GM12878 (cell line): Measurements from ENCODE around the gene ARID4B. TPM values are rescaled to one million over a fixed set of nuclear protein-coding genes. Genes with fewer than 3 reads are reported as not detected.

Source experiments
- CEBPB ChIP-seq, 2 experiments: fragments of 150-350 bp in 1 of 2; IDR thresholded peaks; 2 replicates each; pipeline ENCODE4 v1.6.1; 2012 to 2014; ENCODE audit warnings: low read depth in 2 of 2, low read length in 2 of 2, borderline replicate concordance in 1 of 2, inconsistent platforms in 1 of 2
- ESRRA ChIP-seq: IDR thresholded peaks from 2 replicates; pipeline ENCODE4 v1.6.1; 2012; ENCODE audit warnings: mild to moderate bottlenecking, low read length, improper control_type of control experiment
- HDAC6 ChIP-seq: fragments of 200-600 bp; sonication (generic); IDR thresholded peaks from one replicate; pipeline ENCODE4 v1.8.0; 2017; ENCODE audit warnings: antibody characterized with exemption; ENCODE audit not compliant: unreplicated experiment
- IKZF1 ChIP-seq: fragments of 450-650 bp; conservative IDR thresholded peaks from 2 replicates; pipeline ENCODE4 v1.6.1; 2017; ENCODE audit warnings: antibody characterized with exemption, mild to moderate bottlenecking
- IKZF2 ChIP-seq, 2 experiments: fragments of 450-650 bp; IDR thresholded peaks; 2 replicates each; pipeline ENCODE4 v1.6.1; 2017; ENCODE audit warnings: mild to moderate bottlenecking in 2 of 2, moderate library complexity in 2 of 2
- JUND ChIP-seq: IDR thresholded peaks from 2 replicates; pipeline ENCODE4 v1.6.1; 2012; ENCODE audit warnings: low read depth, mild to moderate bottlenecking, low read length, improper control_type of control experiment, moderate library complexity
- MEF2A ChIP-seq: IDR thresholded peaks from 2 replicates; pipeline ENCODE4 v1.6.1; 2011; ENCODE audit warnings: low read depth, mild to moderate bottlenecking, low read length, moderate library complexity; ENCODE audit not compliant: insufficient read depth
- NFXL1 ChIP-seq: fragments of 450-650 bp; IDR thresholded peaks from 2 replicates; pipeline ENCODE4 v1.6.1; 2017; ENCODE audit warnings: antibody characterized with exemption, mild to moderate bottlenecking, borderline replicate concordance
- NRF1 ChIP-seq: conservative IDR thresholded peaks from 2 replicates; pipeline ENCODE4 v1.6.1; 2011; ENCODE audit warnings: mild to moderate bottlenecking, low read depth, low read length, improper control_type of control experiment
- PAX8 ChIP-seq: fragments of 450-650 bp; IDR thresholded peaks from 2 replicates; pipeline ENCODE4 v1.6.1; 2017; ENCODE audit warnings: mild to moderate bottlenecking, moderate library complexity
- RAD21 ChIP-seq: IDR thresholded peaks from 2 replicates; pipeline ENCODE4 v1.6.1; 2011; ENCODE audit warnings: mild to moderate bottlenecking, low read depth, low read length, moderate library complexity; ENCODE audit not compliant: insufficient read depth
- SIX5 ChIP-seq: IDR thresholded peaks from 2 replicates; pipeline ENCODE4 v1.6.1; 2011; ENCODE audit warnings: mild to moderate bottlenecking, low read depth, low read length, moderate library complexity; ENCODE audit not compliant: severe bottlenecking
- SMC3 ChIP-seq: IDR thresholded peaks from 2 replicates; pipeline ENCODE4 v1.6.1; 2011; ENCODE audit warnings: low read length, improper control_type of control experiment, borderline replicate concordance
- TCF12 ChIP-seq: IDR thresholded peaks from 2 replicates; pipeline ENCODE4 v1.6.1; 2011; ENCODE audit warnings: low read depth, mild to moderate bottlenecking, low read length
- YY1 ChIP-seq: IDR thresholded peaks from 2 replicates; pipeline ENCODE4 v1.6.1; 2011; ENCODE audit warnings: low read depth, mild to moderate bottlenecking, low read length
- ZSCAN29 ChIP-seq: fragments of 450-650 bp; IDR thresholded peaks from 2 replicates; pipeline ENCODE4 v1.6.1; 2017; ENCODE audit warnings: mild to moderate bottlenecking, moderate library complexity
- polyA plus RNA-seq, 11 experiments: library from polyadenylated mRNA; depleted of rRNA in 4 of 11; unstranded in 6 of 11; stranded (reverse) in 5 of 11; fragments of >200 nt; fragmentation: Nextera tagmentation in 4 of 11; fragmentation: Illumina TruSeq in 1 of 11; extraction: Ambion mirVana in 4 of 11; extraction: Trizol in 1 of 11; gene quantifications; 1 replicate in 1 of 11; 2 replicates in 10 of 11; pipeline versions ENCODE4 v1.2.1 to v1.2.3, GENCODE V29; 2011 to 2016; ENCODE audit warnings: inconsistent platforms in 2 of 11, missing spikeins in 2 of 11, low read depth in 1 of 11
- total RNA-seq, 4 experiments: library from RNA; depleted of rRNA in 3 of 4; stranded (reverse); fragments of >200 nt in 3 of 4; fragmentation: Illumina TruSeq in 1 of 4; extraction: Trizol in 1 of 4; gene quantifications; 2 replicates each; pipeline versions ENCODE4 v1.2.1 to v1.2.3, GENCODE V29; 2013 to 2021
- TF ChIP-seq, protein P1 (sequence below): fragments of 450-650 bp; IDR thresholded peaks from 2 replicates; pipeline ENCODE4 v1.6.1; 2017; ENCODE audit warnings: mild to moderate bottlenecking, low read depth, inconsistent platforms; ENCODE audit not compliant: poor library complexity, severe bottlenecking
- TF ChIP-seq, protein P2 (sequence below): fragments of 450-650 bp; IDR thresholded peaks from 2 replicates; pipeline ENCODE4 v1.6.1; 2017; ENCODE audit warnings: mild to moderate bottlenecking, moderate library complexity
- TF ChIP-seq, protein P3 (sequence below): fragments of 450-650 bp; formaldehyde crosslinking; IDR thresholded peaks from 2 replicates; pipeline ENCODE4 v1.4.0; 2020; ENCODE audit warnings: mild to moderate bottlenecking, moderate library complexity

The ARID4B gene
- total and polyA plus RNA-seq, 10 of the 15 experiments (the other 5 are each of a cell fraction or from before 2014, with no cell fraction given), result 13.6 to 39.1 (median 28.0) TPM

DNA sequence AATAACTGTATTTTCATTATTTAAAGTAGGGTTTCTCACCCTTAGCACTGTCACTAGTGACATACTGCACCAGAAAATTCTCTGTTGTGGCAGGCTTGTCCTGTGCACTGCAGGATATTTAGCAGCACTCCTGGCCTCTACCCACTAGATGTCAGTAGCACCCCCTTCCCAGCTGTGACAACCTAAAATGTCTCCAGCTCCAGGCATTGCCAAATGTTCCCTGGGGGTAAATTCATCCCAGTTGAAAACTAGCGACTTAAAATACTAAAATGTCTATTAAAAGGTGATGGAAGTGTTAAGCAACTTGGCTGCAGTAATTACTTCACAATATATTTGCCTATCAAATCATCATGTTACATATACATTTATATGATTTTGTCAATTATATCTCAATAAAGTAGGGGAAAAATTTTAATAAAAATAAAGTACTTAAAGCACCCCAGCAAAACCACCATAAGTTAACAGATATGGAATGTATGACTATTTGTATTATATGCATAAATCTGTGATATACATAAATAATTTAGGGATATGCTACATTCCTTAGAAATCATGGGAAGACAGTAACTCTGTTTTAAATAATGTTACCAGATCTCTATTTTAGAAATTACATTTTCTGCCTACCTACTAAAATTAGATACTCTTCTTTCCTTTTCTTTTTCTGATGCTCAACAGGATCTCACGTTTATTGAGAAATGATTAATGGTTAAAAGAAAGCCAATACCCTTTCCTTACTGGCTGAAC is 74.6 kb downstream of the ARID4B start (continued):
- TF ChIP-seq, protein P1, sequence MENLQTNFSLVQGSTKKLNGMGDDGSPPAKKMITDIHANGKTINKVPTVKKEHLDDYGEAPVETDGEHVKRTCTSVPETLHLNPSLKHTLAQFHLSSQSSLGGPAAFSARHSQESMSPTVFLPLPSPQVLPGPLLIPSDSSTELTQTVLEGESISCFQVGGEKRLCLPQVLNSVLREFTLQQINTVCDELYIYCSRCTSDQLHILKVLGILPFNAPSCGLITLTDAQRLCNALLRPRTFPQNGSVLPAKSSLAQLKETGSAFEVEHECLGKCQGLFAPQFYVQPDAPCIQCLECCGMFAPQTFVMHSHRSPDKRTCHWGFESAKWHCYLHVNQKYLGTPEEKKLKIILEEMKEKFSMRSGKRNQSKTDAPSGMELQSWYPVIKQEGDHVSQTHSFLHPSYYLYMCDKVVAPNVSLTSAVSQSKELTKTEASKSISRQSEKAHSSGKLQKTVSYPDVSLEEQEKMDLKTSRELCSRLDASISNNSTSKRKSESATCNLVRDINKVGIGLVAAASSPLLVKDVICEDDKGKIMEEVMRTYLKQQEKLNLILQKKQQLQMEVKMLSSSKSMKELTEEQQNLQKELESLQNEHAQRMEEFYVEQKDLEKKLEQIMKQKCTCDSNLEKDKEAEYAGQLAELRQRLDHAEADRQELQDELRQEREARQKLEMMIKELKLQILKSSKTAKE, result no peak
- TF ChIP-seq IKZF1 (no peak), MEF2A (0 out of 2 replicates have a peak, but pooled peaks have one; percentile 16), NFXL1 (no peak), SMC3 (peak; percentile 84), YY1 (peak; percentile 90), CEBPB (IDR thresholded peaks at IDR 0.05; ENCODE audit: borderline replicate concordance in 1 of 2, low read depth in 2 of 2, low read length in 2 of 2) (no peak), ZSCAN29 (no peak), TCF12 (0 out of 2 replicates have a peak, but pooled peaks have one; percentile 20), IKZF2 (IDR thresholded peaks at IDR 0.05) (0 out of 4 replicates have a peak, but pooled peaks of 1 of the 2 experiments have one; percentile 28), PAX8 (no peak), RAD21 (peak; percentile 87), SIX5 (no peak), HDAC6 (no peak), JUND (no peak), NRF1 (no peak), ESRRA (no peak)
- TF ChIP-seq, protein P2, sequence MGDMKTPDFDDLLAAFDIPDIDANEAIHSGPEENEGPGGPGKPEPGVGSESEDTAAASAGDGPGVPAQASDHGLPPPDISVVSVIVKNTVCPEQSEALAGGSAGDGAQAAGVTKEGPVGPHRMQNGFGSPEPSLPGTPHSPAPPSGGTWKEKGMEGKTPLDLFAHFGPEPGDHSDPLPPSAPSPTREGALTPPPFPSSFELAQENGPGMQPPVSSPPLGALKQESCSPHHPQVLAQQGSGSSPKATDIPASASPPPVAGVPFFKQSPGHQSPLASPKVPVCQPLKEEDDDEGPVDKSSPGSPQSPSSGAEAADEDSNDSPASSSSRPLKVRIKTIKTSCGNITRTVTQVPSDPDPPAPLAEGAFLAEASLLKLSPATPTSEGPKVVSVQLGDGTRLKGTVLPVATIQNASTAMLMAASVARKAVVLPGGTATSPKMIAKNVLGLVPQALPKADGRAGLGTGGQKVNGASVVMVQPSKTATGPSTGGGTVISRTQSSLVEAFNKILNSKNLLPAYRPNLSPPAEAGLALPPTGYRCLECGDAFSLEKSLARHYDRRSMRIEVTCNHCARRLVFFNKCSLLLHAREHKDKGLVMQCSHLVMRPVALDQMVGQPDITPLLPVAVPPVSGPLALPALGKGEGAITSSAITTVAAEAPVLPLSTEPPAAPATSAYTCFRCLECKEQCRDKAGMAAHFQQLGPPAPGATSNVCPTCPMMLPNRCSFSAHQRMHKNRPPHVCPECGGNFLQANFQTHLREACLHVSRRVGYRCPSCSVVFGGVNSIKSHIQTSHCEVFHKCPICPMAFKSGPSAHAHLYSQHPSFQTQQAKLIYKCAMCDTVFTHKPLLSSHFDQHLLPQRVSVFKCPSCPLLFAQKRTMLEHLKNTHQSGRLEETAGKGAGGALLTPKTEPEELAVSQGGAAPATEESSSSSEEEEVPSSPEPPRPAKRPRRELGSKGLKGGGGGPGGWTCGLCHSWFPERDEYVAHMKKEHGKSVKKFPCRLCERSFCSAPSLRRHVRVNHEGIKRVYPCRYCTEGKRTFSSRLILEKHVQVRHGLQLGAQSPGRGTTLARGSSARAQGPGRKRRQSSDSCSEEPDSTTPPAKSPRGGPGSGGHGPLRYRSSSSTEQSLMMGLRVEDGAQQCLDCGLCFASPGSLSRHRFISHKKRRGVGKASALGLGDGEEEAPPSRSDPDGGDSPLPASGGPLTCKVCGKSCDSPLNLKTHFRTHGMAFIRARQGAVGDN, result no peak
- TF ChIP-seq, protein P3, sequence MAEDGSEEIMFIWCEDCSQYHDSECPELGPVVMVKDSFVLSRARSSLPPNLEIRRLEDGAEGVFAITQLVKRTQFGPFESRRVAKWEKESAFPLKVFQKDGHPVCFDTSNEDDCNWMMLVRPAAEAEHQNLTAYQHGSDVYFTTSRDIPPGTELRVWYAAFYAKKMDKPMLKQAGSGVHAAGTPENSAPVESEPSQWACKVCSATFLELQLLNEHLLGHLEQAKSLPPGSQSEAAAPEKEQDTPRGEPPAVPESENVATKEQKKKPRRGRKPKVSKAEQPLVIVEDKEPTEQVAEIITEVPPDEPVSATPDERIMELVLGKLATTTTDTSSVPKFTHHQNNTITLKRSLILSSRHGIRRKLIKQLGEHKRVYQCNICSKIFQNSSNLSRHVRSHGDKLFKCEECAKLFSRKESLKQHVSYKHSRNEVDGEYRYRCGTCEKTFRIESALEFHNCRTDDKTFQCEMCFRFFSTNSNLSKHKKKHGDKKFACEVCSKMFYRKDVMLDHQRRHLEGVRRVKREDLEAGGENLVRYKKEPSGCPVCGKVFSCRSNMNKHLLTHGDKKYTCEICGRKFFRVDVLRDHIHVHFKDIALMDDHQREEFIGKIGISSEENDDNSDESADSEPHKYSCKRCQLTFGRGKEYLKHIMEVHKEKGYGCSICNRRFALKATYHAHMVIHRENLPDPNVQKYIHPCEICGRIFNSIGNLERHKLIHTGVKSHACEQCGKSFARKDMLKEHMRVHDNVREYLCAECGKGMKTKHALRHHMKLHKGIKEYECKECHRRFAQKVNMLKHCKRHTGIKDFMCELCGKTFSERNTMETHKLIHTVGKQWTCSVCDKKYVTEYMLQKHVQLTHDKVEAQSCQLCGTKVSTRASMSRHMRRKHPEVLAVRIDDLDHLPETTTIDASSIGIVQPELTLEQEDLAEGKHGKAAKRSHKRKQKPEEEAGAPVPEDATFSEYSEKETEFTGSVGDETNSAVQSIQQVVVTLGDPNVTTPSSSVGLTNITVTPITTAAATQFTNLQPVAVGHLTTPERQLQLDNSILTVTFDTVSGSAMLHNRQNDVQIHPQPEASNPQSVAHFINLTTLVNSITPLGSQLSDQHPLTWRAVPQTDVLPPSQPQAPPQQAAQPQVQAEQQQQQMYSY, result no peak
